B cell (primary cell): ENCODE results near the gene ACSBG1.

Experiments used
- CTCF ChIP-seq: fragments of 200-600 bp; IDR thresholded peaks from one replicate; pipeline ENCODE4 v1.8.0; 2022; ENCODE audit warnings: antibody characterized with exemption, mild to moderate bottlenecking
- EZH2 ChIP-seq: IDR thresholded peaks from 2 replicates; pipeline ENCODE4 v1.6.1; 2012; ENCODE audit warnings: borderline replicate concordance, low read depth, mild to moderate bottlenecking, moderate library complexity, low read length; ENCODE audit not compliant: insufficient read depth, poor library complexity, severe bottlenecking

DNA sequence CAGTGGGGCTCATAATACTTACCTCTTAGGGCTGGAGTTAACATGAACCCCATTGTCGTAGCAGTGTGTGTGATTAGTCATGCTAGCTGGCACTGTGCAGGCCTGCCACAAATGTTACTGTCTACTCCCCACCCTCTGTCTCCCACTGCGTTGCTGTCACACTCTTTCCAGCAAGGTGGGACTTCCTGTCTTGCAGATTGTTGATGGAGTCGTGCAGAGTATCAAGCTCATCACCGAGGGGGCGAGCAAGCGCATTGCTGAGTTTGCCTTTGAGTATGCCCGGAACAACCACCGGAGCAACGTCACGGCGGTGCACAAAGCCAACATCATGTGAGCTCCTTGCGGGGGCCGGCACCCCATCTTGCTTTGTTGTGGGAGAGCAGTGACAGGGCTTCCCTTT lies 72.3 kb downstream of the ACSBG1 start:
- TF ChIP-seq CTCF (no peak), EZH2 (no peak)
